NCI-H1048 (cell line): ENCODE results near the gene HSH2D.
"Not testable (repeated sequence)": the region's sequence is repeated elsewhere in the genome, so short reads cannot be mapped to it uniquely, and the experiment has no call there.

Experiments
- DNase-seq: peaks from one replicate; lab custom pipeline; 2025; lab: John Stamatoyannopoulos, UW

HSH2D gene

DNA sequence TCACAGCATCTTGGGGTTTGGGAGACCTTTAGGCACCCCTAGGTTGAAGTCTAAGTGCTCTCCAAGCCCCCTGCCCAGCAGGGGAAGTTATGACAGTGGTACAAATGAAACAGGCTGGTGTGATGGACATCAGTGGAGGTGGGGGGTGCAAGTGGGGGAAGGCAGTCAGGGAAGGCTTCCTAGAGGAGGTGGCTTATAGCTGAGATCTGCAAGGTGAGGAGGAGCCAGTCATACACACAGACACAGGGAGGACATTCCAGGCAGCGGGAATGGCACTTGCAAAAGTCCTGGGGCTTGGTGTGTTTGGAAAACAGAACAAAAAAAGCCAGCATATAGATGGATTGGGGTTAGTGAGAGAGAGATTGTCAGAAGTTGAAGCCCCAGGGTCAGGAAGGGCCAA lies 11.6 kb downstream of the HSH2D start:
- no peak for DNase-seq

DNA sequence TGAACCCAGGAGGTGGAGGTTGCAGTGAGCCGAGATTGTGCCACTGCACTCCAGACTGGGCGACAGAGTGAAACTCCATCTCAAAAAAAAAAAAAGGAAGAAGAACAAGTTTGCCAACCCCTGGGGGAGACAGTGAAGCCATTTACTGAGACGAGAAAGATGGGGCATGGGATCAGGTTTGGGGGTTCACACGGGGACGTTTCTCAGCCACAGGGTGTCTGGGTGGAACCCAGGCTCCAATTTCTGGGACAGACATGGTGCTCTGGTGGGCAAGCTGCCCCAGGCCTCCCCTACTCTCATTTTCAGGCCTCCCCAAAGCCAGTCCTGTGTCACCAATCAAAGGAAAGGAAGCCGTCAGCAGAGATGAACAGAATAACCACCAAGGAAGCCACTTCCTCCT lies 13.4 kb downstream of the HSH2D start:
- DNase-seq = no peak

DNA sequence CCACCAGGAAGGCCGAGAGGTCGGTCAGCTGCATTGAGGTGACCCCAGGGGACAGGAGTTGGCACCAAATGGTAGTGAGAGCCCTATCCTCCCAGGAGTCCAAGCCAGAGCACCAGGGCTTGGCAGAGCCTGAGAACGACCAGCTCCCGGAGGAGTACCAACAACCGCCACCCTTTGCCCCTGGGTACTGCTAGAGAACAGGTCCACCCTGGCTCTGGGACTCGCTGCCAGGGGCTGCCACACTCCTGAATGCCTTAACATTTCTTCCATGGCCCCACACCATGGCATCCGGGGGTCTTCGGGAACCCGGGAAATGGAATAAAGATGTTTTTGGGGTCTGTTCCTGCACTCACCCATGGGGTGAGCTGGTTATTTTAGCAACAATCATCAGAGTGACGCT lies 14.1 kb downstream of the HSH2D start:
- DNase-seq = no peak

DNA sequence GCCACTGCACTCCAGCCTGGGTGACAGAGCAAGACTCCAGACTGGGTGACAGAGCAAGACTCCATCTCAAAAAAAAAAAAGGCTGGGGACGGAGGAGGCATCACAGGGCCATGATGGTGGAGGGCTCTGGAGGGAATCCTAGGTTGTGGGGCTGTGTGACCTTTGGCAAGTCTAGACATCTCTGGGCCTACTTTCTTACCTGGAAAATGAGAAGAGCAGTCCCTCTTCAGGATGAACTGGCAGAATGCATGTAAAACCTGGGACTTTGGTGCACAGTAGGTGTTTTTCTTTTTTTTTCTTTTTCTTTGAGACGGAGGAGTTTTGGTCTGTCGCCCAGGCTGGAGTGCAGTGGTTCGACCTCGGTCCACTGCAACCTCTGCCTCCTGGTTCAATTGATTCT lies 16.2 kb downstream of the HSH2D start:
- no peak for DNase-seq

DNA sequence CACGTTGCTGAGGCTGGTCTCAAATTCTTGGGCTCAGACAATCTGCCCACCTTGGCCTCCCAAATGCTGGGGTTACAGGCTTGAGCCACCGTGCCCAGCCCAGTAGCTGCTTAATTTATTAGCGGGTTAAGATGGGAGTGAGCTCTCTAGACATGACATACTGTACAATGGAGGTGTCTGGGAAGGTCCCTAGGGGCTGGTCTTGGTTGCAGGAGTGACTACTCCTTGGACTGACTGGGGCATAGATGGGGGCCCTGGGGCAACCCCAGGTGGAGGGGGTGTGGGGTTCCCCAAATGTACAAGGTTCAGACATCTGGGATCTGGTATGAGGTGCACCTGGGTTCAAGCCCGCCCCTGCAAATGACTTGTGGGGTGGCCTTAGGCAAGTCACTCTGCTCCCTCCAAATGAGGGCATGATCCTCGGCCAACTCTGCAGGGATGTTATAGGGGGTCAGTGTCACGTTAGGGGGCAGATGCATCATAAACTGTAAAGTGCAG lies 17.0 kb downstream of the HSH2D start:
- DNase-seq = no peak

DNA sequence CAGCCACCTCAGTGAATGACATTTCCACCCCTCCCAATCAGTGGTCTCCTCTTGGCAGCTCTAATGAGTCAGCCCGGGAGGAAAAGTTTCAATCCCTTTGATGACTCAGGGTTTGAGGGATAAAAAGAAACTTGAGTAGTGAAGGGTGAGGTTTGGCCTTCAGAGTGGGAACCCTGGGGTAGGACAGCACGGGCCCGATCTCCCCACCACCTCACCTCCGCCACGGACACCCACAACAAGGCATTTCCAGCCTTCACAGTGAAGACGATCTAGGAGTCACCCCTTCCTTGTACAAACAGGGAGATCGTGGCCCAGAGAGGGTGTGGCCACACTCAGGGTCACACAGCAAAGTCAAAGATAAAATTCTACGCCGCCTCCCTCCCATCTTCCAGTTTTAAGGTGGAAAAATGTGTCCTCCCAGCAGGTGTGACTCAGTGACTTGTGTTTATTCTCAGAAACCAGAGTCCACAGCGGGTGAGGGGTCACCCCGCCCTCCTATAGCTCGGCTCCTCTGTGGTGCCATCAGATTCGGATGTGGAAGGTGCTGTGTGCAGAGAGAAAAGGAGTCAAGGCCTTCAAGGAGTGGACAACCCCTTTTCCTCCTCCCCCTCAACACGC lies 17.6 kb downstream of the HSH2D start:
- no peak for DNase-seq

DNA sequence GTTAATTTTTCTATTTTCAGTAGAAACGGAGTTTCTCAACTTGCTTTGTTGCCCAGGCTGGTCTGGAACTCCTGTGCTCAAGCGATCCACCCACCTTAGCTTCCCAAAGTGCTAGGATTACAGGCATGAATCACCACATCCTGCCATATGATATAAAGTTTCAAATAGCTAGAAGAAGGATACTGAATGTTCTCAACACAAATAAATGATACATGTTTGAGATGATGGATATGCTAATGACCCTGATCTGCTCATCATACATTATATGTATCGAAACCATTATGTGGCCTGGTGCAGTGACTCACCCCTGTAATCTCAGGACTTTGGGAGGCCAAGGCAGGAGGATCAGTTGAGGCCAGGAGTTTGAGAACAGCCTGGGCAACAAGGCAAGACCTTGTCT lies 18.4 kb downstream of the HSH2D start:
- DNase-seq = no peak

DNA sequence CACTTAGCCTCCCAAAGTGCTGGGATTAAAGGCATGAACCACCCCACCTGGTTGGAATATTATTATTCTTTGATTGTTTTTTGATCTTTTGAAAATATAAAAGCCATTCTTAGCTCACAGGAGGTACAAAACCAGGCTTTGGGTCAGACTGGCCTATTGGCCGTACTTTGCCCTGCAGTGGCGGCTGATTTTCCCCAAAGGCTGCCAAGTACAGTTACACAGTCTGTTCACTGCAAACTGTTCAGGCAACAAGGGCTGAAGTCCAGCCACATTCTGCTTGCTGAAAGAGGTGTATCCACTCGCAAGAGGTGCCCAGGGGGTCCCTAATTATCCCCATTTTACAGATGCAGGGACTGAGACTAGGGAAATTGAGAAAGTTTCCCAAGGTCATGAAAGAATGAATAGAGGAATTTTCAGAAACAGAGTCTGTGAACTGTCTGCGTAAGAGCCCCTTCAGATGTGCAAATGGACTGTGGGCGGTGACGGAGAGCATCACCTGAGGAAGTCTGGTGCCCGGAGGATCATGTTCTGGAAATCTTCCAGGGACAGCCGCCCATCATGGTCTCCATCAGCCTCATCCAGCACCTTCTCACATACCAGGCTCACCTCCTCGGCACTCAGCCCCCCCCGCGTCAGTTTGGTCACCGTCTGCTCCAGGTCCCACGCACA lies 20.9 kb downstream of the HSH2D start:
- no peak for DNase-seq

DNA sequence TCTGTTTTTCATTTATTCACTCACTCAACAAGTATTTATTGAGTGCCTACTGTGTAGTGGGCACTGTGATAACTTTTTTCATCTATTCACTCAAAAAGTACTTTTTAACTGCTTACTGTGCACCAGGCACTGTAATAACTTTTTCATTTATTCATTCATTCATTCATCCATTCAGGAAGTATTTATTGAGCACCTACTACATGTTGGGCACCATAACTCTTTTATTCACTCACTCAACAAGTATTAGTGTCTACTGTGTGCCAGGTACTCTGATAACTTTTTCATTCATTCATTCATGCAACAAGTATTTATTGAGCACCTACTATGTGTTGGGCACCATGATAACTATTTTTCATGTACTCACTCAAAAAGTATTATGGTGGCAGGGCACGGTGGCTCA lies 22.9 kb downstream of the HSH2D start:
- no peak for DNase-seq

DNA sequence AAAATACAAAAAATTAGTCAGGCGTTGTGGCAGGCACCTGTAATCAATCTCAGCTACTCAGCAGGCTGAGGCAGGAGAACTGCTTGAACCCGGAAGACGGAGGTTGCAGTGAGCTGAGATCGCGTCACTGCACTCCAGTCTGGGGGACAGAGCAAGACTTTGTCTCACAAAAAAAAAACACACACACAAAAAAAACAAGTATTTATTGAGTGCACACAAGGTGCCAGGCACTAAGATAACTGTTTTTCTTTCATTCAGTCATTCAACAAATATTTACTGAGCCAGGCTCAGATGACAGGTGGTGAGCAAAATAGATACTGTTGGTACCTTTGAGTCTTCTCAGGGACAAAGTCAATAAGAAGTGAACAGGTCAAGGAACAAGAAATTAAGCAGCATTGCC lies 23.6 kb downstream of the HSH2D start:
- DNase-seq = no peak

DNA sequence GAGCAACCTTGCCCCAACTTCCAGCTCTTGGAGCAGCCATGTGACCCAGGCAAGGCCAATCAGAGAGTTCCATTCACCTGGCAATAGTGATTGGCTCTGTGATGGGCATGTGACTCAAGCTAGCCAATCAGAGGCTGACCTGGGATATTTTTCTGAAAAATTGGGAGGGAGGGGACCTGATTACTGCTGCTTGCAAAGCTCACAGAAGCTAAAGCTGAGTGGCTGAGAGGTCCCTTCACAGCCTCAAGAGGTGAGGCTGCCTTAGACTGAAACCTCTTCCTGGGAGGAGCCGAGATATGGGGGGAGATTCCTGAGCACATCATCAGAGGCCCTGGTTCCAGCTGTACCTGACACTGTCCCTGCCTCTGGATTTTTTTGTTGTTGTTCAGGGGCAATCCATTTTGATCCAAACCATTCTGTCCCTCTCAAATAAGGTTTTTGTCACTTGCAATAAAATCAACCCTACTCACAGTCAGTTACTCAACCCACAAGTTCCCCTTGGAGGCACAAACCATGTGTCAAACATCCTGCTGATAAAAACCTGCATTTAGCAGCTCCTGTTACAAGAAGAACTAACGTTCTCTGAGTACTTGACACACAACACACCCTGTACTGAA lies 25.1 kb downstream of the HSH2D start:
- no peak for DNase-seq

DNA sequence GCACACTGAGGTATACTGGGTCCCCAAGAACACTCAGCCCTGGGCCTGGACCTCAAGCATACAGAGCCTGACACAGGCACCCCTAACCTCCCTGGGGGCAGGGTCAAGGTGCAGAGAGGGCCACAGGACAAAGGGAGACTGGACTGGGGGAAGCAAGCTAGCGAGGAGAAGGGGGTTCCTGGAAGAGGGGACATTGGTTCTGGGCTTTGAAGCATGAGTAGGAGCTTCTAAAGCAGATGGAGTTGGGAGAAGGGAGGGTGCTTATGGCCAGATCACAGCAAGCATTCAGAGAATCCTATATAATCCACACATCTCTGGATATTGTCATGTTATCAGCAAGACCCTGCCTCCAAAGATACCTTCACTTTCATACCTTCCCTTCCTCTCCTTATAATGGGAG lies 26.6 kb downstream of the HSH2D start:
- DNase-seq = no peak

DNA sequence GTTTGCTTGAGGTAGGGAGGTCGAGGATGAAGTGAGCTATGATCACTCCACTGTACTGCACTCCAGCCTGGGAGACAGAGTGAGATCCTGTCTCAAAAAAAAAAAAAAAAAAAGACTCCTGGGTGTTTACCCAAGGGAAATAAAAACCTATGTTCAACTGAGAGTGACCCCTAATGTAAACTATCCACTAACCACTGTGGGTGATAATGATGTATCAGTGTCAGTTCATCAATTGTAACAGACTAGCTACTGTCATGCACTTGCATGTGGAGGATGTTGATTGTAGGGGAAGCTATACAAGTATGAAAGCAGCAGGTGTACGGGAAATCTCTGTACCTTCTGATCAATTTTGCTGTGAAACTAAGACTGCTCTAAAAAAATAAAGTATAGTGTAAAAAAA lies 32.5 kb downstream of the HSH2D start:
- DNase-seq = no peak

DNA sequence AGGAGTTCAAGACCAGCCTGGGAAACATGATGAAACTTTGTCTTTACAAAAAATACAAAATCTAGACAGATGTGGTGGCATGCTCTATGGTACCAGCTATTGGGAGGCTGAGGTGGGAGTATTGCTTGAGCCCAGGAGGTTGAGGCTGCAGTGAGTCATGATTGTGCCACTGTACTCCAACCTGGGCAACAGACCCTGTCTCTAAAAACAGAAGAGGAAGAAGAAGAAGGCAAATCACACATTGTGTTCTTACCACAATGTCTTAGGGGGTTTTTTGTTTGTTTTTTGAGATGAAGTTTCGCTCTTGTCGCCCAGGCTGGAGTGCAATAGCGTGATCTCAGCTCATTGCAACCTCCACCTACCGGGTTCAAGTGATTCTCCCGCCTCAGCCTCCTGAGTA lies 35.4 kb downstream of the HSH2D start:
- not testable (repeated sequence) for DNase-seq

DNA sequence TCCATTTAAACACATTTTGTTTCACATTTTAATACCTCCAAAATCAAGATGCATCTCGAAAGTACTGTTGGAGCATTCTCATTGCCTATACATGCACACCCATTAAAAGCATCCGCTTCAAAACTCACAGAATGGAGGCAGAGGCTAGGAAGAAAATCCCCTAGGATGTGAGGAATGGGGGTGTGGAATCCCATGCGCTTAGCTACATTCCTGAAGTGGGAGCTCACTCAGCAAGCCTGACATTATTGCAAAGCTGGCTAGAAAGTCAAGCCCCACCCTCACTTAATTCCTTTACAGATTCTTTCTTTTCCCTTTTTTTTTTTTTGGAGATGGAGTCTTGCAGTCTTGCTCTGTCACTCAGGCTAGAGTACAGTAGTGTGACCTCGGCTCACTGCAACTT lies 37.1 kb downstream of the HSH2D start:
- DNase-seq = no peak

DNA sequence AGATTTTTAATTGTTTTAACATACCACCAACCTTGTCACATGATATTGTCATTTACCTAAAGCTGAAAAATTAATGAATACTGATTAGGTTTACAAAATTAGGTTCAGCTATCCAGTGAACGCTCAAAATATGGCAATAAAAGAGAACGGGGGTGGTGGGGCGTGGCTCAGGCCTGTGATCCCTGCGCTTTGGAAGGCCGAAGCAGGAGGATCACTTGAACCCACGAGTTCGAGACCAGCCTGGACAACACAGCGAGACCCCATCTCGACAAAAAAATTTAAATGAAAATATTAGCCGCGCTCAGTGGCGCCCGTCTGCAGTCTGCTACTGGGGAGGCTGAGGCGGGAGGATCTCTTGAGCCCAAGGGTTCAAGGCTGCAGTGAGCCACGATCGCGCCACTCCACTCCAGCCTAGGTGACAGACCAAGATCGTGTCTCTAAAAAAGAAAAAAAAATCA lies 41.2 kb downstream of the HSH2D start:
- DNase-seq = no peak

DNA sequence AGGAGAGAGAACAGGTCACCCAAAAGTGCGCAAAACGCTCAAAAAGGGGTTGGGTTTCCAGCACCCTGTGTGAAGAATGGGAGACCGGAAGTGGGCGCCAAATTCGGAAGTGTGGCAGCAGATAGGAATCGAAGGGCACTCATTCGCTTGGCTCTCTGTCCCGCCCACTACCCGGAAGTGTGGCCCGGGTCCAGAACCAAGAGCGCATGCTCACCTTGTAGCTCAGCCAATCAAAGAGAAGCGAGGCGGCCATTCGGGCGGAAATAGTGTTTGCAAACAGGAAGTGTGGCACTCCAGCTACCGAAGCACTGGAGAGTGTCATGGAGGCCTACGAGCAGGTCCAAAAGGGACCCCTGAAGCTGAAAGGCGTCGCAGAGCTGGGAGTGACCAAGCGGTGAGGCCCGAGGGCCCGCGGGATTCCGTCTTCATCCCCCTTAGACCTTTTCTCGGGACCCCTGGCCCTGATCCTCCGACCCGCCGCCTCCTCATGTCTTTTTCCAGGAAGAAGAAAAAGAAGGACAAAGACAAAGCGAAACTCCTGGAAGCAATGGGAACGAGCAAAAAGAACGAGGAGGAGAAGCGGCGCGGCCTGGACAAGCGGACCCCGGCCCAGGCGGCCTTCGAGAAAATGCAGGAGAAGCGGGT lies 41.8 kb downstream of the HSH2D start, which contains the start of gene FAM32A:
FAM32A (plus strand) TSS at position 288 of the 645 bp plus-strand sequence; CDS start at position 321, 33 bp downstream.
- peak; percentile 92 for DNase-seq

DNA sequence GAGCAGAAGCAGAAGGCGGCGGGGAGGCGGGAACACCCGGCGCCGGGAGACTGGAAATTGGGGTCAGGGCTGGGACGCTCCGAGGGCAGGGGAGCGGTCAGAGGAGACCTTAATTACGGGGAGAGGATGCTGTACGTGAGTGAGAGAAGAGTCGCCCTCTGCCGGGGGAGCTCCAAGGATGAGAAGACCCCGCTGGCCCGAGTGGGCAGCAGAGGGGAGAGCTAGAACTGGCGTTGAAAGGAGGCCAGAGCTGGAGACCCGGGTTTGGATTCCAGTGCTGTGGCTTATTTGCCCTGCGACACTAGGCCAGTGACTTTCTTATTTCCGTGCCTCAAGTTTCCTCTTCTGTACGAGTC lies 42.3 kb downstream of the HSH2D start:
- no peak for DNase-seq

DNA sequence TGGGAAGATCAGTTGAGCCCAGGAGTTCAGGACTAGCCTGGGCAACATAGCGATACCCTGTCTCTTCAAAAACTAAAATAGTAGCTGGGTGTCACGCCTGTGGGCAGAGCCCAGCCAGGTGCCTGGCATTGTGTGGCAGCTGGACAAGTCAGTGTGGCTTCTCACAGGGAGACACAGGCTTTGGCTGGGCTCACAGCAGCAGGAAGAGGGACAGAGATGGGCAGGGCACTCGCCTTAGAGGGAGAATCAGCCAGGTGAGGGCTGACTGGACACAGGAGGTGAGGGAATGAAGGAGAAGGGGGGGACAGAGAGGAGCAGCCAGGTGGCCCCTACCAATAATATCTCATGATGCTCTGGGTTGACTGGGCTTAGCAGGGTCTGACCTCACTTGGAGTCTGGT lies 45.0 kb downstream of the HSH2D start:
- DNase-seq = no peak

DNA sequence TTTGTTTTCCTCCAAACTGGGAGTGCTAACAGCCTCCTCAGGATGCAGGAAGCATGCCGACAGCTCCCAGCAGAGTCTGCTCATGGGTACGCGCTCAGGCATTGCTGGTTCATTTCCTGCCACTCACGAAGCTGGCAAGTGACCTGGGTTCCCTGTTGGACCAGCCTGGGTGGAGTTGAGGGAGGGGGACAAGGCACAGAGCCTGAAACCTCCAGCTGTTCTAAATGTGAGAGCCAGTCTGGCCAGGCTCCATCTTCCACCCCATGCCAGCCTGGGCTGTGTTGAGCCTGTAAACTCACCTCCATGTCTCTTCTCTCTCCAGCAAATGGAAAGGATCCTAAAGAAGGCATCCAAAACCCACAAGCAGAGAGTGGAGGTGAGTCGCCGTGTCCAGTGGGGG lies 46.7 kb downstream of the HSH2D start:
- no peak for DNase-seq

DNA sequence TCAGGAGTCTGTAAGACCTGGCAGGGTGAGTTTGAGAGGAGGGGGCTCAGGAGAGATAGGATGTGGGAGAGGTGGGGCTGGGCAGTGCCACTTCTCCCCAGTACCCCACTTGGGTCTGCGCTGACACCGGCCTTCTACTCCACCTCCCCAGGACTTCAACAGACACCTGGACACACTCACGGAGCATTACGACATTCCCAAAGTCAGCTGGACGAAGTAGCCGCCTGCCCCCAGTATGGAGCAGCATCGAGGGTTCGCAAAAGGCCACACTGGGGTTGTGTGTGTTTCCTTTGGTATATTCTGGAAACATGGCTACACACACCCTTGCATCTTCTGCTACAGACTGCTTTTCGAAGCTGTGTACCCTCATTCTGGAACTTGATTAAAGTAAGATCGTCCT lies 47.3 kb downstream of the HSH2D start:
- DNase-seq = no peak

DNA sequence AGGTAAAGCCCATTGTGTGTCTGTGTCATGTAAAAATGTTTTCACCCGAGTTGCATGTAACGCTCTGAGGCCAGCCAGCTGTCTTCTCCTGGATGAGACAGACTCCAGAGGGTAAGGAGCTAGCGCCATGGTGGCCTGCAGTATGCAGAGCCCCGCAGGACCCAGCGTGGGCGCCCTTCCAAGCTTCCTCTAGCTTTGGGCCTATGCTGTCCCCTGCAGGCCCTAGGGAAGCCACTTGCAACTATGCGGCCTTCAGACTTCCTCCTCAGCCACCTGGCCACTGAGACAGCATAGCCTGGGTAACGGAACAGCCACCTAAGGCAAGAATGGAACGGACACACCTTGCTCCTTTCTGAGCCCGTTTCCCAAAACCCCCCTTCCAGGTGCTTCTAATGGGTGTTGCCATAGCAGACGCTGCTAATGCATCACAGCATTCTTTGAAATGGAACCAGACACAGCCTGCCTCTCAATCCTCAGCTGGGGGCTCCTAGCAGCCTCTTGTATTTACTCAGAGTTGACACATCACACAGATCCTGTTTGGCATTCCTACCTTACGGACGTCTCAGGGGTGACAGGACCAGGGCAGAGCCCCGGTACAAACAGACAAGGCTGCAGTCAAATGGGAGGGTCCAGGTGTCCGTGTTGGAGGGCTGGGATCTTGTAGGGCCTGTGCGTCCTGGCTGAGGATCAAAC lies 47.9 kb downstream of the HSH2D start:
- no peak for DNase-seq
